NCI-H510A treated with DMSO at 0.1 percent for 48 hours (cell line): ENCODE measurements around the gene PSD.
"Not testable (repeated sequence)": the region's sequence is repeated elsewhere in the genome, so short reads cannot be mapped to it uniquely, and the experiment has no call there.

Experiments used
- DNase-seq: peaks from one replicate; lab custom pipeline; 2025; lab: John Stamatoyannopoulos, UW

PSD gene

GRCh38 chr10:102418622-102419268 lies at the start of gene PSD:
TSS of gene PSD (minus strand) at chr10:102418785. CDS start at chr10:102417038, 1,747 bp downstream.
- DNase-seq, result peak; percentile 86

DNA sequence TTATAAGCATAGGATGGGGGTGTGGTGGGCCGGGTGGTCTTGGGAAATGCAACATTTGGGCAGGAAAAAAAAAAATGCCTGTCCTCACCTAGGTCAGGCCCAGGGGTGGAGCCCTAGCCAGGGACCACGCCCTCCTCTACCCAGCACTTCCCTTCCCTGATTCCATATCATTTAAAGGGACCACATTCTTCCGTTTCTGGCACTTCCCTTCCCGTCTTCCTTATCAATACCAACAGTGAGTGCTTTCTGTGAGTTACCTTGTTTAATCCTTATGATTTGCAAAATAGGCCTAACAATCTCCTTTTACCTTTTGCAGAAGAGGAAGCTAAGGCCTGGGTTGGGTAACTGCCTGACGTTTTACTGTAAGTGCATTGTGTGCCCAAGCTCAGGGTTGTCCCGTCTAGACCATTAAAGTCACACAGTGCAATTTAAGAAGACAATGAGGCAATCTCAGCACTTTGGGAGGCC lies 49.4 kb upstream of the PSD start:
- no peak for DNase-seq

DNA sequence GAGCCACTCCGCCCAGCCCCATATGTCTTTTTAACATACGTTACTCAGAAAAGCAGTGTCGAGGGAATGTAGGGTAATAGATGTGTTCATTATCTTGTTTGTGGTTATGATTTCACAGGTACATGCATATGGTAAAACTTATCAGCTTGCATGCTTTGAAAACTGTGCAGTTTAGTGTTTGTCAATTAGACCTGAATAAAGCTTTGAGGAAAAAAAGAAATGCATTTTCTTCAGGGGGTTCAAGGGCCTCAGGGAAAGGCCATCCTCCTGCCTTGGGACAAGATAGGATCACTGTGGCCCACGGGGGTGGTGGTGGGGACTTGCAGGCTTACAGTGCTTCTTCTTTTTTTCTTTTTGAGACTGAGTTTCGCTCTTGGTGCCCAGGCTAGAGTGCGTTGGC lies 48.7 kb upstream of the PSD start:
- DNase-seq, result no peak

- no peak for DNase-seq
Measured at GRCh38 chr10:102465466-102465865, 46.9 kb upstream of the PSD start.

- no peak for DNase-seq
Measured at GRCh38 chr10:102463983-102464382, 45.4 kb upstream of the PSD start.

DNA sequence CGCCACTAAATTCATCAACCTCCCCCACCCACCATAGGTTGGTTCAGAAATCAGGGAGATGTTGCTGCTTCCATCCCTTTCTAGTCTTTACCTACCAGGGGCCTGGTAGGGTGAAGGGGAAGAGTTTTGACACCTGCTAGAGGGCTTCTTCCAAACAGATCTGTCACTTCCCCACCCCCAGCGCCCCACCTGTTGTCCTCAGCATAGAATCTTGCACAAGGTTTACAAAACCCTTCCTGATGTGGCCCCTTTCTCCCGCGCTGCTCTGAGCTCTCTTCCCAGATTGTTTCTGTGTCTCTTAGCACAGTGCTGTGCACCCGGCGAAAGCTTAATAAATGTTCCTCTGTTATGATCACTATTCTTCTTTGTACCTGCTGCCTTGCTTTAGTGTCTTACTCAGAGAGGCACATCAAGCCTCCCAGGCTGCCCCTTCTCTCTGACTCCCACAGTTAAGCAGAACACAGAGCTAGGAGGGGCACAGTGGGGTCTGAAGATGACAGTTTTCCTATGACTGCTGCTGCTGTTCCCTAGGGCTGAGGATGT lies 44.0 kb upstream of the PSD start:
- peak; percentile 50 for DNase-seq

GRCh38 chr10:102461187-102462054 lies 42.8 kb upstream of the PSD start:
- DNase-seq, result peak; percentile 96

DNA sequence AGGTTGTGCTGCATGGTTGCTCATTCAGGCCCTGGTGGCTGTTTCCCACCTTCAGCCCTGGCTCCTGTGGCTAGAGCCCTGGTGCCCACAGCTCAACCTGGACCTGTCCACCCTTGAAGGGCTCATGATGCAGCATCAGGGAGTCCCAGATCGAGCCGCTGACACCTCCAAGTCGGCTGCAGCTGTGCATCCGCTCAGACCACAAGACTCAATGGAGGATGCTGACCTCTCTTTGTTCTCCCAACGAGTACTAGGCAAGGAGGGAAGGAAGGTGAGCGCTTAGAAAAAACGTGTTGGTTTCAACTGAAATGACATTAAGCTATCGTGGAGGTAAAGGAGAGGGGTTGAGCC lies 42.2 kb upstream of the PSD start:
- no peak for DNase-seq

- DNase-seq, result no peak
Measured at GRCh38 chr10:102458656-102459055, 40.1 kb upstream of the PSD start.

- no peak for DNase-seq
Measured at GRCh38 chr10:102457591-102458150, 39.1 kb upstream of the PSD start.

DNA sequence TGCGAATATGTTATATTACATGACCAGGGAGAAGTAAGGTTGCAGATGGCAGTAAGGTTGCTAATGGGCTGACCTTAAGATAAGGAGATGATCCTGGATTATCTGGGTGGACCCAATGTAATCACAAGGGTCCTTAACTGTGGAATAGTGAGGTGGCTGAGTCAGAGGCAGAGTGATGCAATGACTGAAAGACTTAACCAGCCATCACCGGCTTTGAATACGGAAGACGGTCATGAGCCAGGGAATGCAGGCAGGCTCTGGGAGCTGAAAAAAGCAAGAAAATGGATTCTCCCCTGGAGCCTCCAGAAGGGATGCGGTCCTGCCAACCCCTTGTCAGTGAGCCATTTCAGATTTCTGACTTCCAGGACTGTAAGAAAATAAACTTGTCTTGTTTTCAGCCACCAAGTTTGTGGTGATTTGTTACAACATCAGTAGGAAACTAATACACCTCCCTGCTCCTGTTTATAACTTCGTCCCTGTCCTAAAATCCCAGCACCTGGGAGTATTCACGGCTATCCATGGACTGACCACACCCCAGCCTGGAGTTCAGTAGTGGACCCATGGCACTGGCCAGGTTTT lies 37.4 kb upstream of the PSD start:
- no peak for DNase-seq

DNA sequence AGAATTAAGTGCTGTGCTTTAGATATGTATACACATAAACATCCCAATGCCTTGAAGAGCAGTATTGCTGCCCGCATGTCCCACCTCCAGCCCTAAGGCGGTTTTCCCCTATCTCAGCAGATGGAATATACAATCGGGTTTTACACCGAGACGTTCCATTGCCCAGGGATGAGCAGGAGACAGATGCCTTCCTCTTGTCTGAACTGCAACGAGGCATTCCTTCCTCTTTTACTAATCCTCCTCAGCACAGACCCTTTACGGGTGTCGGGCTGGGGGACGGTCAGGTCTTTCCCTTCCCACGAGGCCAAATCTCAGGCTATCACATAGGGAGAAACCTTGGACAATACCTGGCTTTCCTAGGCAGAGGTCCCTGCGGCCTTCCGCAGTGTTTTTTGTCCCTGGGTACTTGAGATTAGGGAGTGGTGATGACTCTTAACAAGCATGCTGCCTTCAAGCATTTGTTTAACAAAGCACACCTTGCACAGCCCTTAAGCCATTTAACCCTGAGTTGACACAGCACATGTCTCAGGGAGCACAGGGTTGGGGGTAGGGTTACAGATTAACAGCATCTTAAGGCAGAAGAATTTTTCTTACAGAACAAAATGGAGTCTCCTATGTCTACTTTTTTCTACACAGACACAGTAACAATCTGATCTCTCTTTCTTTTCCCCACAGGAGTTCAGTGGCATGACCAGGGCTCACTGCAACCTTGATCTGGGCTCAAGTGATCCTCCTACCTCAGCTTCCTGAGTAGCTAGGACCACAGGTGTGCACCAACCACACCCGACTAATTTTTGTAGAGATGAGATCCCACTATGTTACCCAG lies 36.3 kb upstream of the PSD start:
- DNase-seq, result not testable (repeated sequence)

DNA sequence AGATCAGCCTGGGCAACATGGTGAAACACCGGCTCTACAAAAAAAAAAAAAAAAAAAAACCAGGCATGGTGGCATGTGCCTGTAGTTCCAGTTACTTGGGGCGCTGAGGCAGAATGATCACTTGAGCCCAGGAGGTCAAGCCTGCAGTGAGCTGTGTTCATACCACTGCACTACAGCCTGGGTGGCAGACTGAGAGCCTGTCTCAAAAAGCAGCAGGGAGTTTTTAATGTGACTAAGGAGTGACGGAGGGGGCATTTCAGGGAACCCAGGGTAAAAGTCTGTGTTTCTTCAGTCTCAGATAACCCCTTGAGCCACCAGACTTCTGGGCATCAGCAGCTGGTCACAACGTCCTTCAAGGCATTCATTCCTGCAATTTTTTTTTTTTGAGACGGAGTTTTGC lies 34.9 kb upstream of the PSD start:
- no peak for DNase-seq

DNA sequence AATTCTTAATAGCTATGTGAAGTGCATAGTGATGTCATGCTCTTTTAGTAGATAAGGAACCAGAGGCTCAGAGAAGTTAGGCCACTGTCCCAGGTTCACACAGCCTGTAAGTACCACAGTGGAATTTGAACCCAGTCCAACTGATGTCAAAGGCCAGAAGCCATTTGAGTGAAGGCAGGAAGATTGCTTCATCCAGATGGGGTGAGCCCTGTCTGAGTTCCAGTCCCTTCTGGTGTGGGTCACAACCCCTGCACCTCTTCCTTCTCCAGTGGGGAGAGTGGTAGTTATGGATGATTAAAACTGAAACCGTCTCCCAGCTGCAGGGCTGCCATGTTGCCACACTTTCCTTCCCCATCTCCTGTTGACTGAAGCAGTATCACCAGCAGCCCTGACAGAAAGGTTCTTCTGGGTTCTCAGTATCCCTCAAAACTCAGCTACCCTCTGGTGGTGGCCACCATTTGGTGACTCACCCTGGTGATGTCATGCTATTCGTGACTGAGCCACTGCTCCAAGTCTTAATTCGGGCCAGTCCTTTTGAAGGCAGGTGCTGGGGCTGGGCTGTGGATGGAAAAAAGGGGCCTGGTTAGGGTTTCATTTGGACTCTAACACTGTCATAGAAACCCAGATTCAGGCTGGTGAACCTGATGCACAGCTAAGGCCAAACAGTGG lies 34.2 kb upstream of the PSD start:
- DNase-seq, result no peak

- peak; percentile 15 for DNase-seq
Measured at GRCh38 chr10:102451105-102451969, 32.8 kb upstream of the PSD start, which contains the start of gene C10orf95. TSS of gene C10orf95 (minus strand) at chr10:102451543. CDS start at chr10:102451093, 450 bp downstream.

DNA sequence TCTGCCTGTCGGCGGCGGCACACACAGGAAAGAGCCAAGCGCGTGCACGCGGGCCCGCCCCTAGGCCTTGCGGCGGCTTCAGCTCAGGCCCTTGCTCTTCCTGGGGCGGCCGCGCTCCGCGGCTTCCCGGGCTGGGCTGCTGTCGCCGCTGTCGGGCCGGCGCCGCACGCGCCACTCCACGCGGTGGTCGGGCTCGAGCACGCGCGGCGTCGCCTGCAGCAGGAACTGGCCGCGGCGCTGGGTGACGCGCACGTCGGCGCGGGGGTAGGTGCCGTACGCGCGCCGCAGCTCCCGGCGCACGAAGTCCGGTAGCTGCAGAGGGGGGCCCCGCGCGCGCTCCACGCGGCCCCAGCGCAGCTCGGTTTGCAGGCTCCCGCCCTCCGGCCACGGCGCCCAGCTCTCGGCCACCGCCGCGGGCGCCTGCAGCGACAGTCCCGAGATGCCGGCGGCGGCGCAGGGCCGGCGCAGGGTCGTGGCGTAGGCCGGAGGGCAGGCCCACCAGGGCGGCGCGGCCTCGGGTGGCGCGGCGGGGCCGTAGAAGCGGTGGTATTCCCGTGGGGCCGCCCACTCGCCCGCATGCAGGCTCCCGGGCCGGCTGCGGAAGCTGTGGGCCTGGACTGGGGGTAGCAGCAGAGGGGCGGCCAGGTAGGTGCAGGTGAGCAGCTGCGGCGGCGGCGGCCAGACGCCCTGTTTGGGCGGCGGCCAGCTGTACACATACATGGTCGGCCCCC lies 32.0 kb upstream of the PSD start:
- peak; percentile 74 for DNase-seq

GRCh38 chr10:102450124-102450373 lies 31.5 kb upstream of the PSD start:
- no peak for DNase-seq

DNA sequence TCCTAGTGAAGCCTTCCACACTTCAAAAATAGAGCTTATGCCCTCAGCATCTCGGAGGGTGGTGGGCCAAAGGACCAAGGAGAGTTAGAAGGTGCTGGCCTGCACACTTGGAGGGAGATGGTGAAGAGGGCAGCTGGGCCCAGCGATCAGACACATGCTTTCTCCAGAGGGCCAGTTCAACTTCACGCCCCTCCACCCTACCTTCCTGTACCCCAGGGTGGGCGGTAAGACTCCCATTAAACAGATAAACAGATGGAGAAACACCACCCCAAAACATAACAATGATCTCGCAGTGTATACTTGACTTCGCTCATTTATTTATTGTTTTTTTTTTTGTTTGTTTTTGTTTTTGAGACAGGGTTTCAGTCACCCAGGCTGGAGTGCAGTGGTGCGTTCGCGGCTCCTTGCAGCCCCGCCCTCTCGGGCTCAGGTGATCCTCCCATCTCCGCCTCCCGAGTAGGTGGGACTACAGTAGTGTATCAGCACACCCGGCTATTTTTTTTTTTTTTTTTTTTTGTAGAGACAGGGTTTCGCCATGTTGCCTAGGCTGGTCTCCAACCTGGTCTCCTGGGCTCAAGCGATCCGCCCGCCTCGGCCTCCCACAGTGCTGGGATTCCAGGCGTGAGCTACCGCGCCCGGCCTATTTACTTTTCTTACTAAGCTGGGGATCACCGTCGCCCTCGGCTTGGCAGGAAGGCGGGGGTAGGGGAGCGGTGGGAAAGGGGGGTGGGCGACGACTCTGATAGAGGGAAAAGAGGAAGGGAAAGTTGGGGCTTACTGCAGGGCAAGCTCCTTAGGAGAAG lies 30.9 kb upstream of the PSD start:
- peak; percentile 85 for DNase-seq

DNA sequence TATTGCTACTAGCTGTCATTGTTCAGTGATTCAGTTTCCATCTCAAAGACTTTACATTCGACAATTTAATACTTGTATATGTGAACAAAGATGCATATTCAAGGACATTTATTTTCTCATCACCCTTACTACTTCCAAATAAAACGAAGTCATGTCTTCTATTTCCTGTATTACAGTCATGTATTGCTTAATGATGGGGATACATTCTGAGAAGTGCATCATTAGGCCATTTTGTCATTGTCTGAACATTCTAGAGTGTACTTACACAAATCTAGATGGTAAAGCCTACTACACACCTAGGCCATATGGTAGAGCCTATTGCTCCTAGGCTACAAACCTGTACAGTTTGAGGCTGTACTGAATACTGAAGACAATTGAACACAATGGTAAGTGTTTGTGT lies 26.3 kb upstream of the PSD start:
- no peak for DNase-seq
